HEK293 (cell line): ENCODE measurements around the gene PARD3.

Experiments
- CTCF ChIA-PET: fragments of 350-600 bp; formaldehyde crosslinking; extraction: SDS; loops from one replicate; lab custom pipeline; 2021; ENCODE audit warnings: antibody characterized with exemption; lab: Yijun Ruan, JAX
- POLR2A ChIA-PET: fragments of 300-600 bp; formaldehyde crosslinking; extraction: SDS; loops from one replicate; lab custom pipeline; 2020; ENCODE audit warnings: antibody characterized with exemption, inconsistent platforms; lab: Yijun Ruan, JAX
- H3K27ac ChIP-seq: fragments of 200-500 bp; sonication (Bioruptor generic); 2 replicates; pipeline ENCODE4 v1.5.1; 2014; ENCODE audit warnings: low read depth, low read length, control low read depth, inconsistent platforms; ENCODE audit errors: extremely low read depth
- H3K36me3 ChIP-seq, 2 experiments: fragments of 200-500 bp in 1 of 2; sonication (Bioruptor generic) in 1 of 2; 1 replicate in 1 of 2; 2 replicates in 1 of 2; pipeline ENCODE4 v1.5.1; 2014 to 2017; ENCODE audit warnings: inconsistent platforms in 2 of 2, low read length in 2 of 2; ENCODE audit not compliant: control insufficient read depth in 2 of 2, insufficient read depth in 1 of 2
- H3K4me1 ChIP-seq: fragments of 200-500 bp; sonication (Bioruptor generic); 2 replicates; pipeline ENCODE4 v1.5.1; 2014; ENCODE audit warnings: mild to moderate bottlenecking, low read length, inconsistent platforms; ENCODE audit not compliant: control insufficient read depth, insufficient read depth
- H3K4me3 ChIP-seq: 2 replicates; pipeline ENCODE4 v1.5.1; 2011; ENCODE audit warnings: low read depth, mild to moderate bottlenecking, control low read depth, low read length, moderate library complexity
- H3K9me3 ChIP-seq: fragments of 200-500 bp; sonication (Bioruptor generic); 2 replicates; pipeline ENCODE4 v1.5.1; 2014; ENCODE audit warnings: low read depth, low read length, inconsistent platforms; ENCODE audit not compliant: control insufficient read depth, insufficient read depth
- GLIS1 ChIP-seq: fragments of 450-650 bp; formaldehyde crosslinking; IDR thresholded peaks from 2 replicates; pipeline ENCODE4 v1.5.1; 2016; ENCODE audit warnings: missing biosample characterization, missing genetic modification characterization
- INSM2 ChIP-seq: fragments of 450-650 bp; formaldehyde crosslinking; IDR thresholded peaks from 2 replicates; pipeline ENCODE4 v1.5.1; 2016; ENCODE audit warnings: missing biosample characterization, missing genetic modification characterization
- KLF10 ChIP-seq: fragments of 450-650 bp; IDR thresholded peaks from 2 replicates; pipeline ENCODE4 v1.5.1; 2018; ENCODE audit warnings: missing biosample characterization, mild to moderate bottlenecking, missing genetic modification characterization
- KLF8 ChIP-seq: fragments of 450-650 bp; formaldehyde crosslinking; IDR thresholded peaks from 2 replicates; pipeline ENCODE4 v1.5.1; 2016; ENCODE audit warnings: missing biosample characterization, missing genetic modification characterization
- PBX3 ChIP-seq: sonication (generic); formaldehyde crosslinking; IDR thresholded peaks from 2 replicates; pipeline ENCODE4 v1.8.1; 2022; ENCODE audit warnings: mild to moderate bottlenecking, moderate library complexity, missing genetic modification reagents
- RBAK ChIP-seq: fragments of 450-650 bp; formaldehyde crosslinking; IDR thresholded peaks from 2 replicates; pipeline ENCODE4 v1.5.1; 2016; ENCODE audit warnings: missing biosample characterization, missing genetic modification characterization
- TSHZ1 ChIP-seq: fragments of 450-650 bp; formaldehyde crosslinking; IDR thresholded peaks from 2 replicates; pipeline ENCODE4 v1.5.1; 2016; ENCODE audit warnings: missing biosample characterization, missing genetic modification characterization, borderline replicate concordance
- WT1 ChIP-seq: fragments of 450-650 bp; formaldehyde crosslinking; IDR thresholded peaks from 2 replicates; pipeline ENCODE4 v1.5.1; 2016; ENCODE audit warnings: missing biosample characterization, missing genetic modification characterization
- ZBTB17 ChIP-seq: fragments of 450-650 bp; formaldehyde crosslinking; IDR thresholded peaks from 2 replicates; pipeline ENCODE4 v1.5.1; 2016; ENCODE audit warnings: missing biosample characterization, missing genetic modification characterization
- ZBTB49 ChIP-seq: fragments of 450-650 bp; formaldehyde crosslinking; IDR thresholded peaks from 2 replicates; pipeline ENCODE4 v1.5.1; 2016; ENCODE audit warnings: missing biosample characterization, missing genetic modification characterization, low read depth
- ZNF133 ChIP-seq: fragments of 450-650 bp; formaldehyde crosslinking; IDR thresholded peaks from 2 replicates; pipeline ENCODE4 v1.5.1; 2016; ENCODE audit warnings: missing biosample characterization, missing genetic modification characterization
- ZNF138 ChIP-seq: fragments of 450-650 bp; formaldehyde crosslinking; IDR thresholded peaks from 2 replicates; pipeline ENCODE4 v1.5.1; 2016; ENCODE audit warnings: missing biosample characterization, missing genetic modification characterization, borderline replicate concordance
- ZNF433 ChIP-seq: fragments of 450-650 bp; formaldehyde crosslinking; IDR thresholded peaks from 2 replicates; pipeline ENCODE4 v1.5.1; 2016; ENCODE audit warnings: missing biosample characterization, missing genetic modification characterization, low read depth
- ZNF704 ChIP-seq: fragments of 450-650 bp; formaldehyde crosslinking; IDR thresholded peaks from 2 replicates; pipeline ENCODE4 v1.5.1; 2016; ENCODE audit warnings: missing biosample characterization, missing genetic modification characterization

The PARD3 gene

GRCh38 chr10:34087095-34087418 lies 728.0 kb downstream of the PARD3 start:
- H3K36me3 ChIP-seq = no peaks in the 10 kb centered on the region
- H3K9me3 ChIP-seq = no peaks in the 10 kb centered on the region
- no peaks in the 10 kb centered on the region for H3K4me1 ChIP-seq
- POLR2A ChIA-PET = no interaction called here
- CTCF ChIA-PET = no interaction called here
- no peak overlapping the region for H3K4me3 ChIP-seq
- H3K27ac ChIP-seq = no peak overlapping the region
- TF ChIP-seq WT1 (tag by site-specific recombination) = no peak

GRCh38 chr10:34083567-34083966 lies 731.5 kb downstream of the PARD3 start:
- H3K36me3 ChIP-seq = no peaks in the 10 kb centered on the region
- no peaks in the 10 kb centered on the region for H3K4me1 ChIP-seq
- H3K9me3 ChIP-seq = no peaks in the 10 kb centered on the region
- POLR2A ChIA-PET = no interaction called here
- CTCF ChIA-PET = interaction anchor here (1.2 kb wide), 1 partner anchor 1074 kb away, joined by 3 read pairs; no protein-coding TSS in a partner anchor
- H3K4me3 ChIP-seq = no peak overlapping the region
- no peak overlapping the region for H3K27ac ChIP-seq
- TF ChIP-seq ZBTB49 = no peak
- TF ChIP-seq ZNF138 (tag by site-specific recombination) = no peak
- no peak for TF ChIP-seq PBX3 (CRISPR knock-in tag)
- peak; percentile 97 for TF ChIP-seq ZNF133 (tag by site-specific recombination)
- no peak for TF ChIP-seq KLF10

GRCh38 chr10:34081948-34082347 lies 733.1 kb downstream of the PARD3 start:
- no peaks in the 10 kb centered on the region for H3K4me1 ChIP-seq
- H3K4me3 ChIP-seq = no peak overlapping the region
- TF ChIP-seq GLIS1 (tag by site-specific recombination) = no peak
- no peak overlapping the region for H3K27ac ChIP-seq
- H3K9me3 ChIP-seq = no peaks in the 10 kb centered on the region
- CTCF ChIA-PET = interaction anchor here (0.7 to 0.8 kb wide), 3 partner anchors 153 to 446 kb away, joined by 3 read pairs; no protein-coding TSS in a partner anchor
- no peaks in the 10 kb centered on the region for H3K36me3 ChIP-seq
- POLR2A ChIA-PET = no interaction called here

GRCh38 chr10:34081347-34081743 lies 733.8 kb downstream of the PARD3 start:
- Histone ChIP-seq H3K9me3 (no peaks in the 10 kb centered on the region), H3K27ac (no peak overlapping the region), H3K4me1 (no peaks in the 10 kb centered on the region), H3K4me3 (no peak overlapping the region), H3K36me3 (no peaks in the 10 kb centered on the region)
- TF ChIP-seq RBAK (tag by site-specific recombination) = no peak
- no peak for TF ChIP-seq ZBTB17 (tag by site-specific recombination)
- TF ChIP-seq ZNF704 (tag by site-specific recombination) = no peak
- TF ChIP-seq TSHZ1 = no peak
- TF ChIP-seq ZNF433 (tag by site-specific recombination) = no peak
- TF ChIP-seq INSM2 = no peak
- no peak for TF ChIP-seq KLF8 (tag by site-specific recombination)
- CTCF ChIA-PET = interaction anchor here (0.7 kb wide), 1 partner anchor 359 kb away, joined by 3 read pairs; no protein-coding TSS in a partner anchor
- POLR2A ChIA-PET = no interaction called here
